HEK293 (cell line): ENCODE results near the gene CHRM5.

ENCODE experiments used
- BCL11A ChIP-seq: fragments of 450-650 bp; formaldehyde crosslinking; IDR thresholded peaks from 2 replicates; pipeline ENCODE4 v1.5.1; 2016; ENCODE audit warnings: low read depth, missing biosample characterization, missing genetic modification characterization
- GFI1B ChIP-seq: fragments of 450-650 bp; formaldehyde crosslinking; IDR thresholded peaks from 2 replicates; pipeline ENCODE4 v1.5.1; 2016; ENCODE audit warnings: missing biosample characterization, missing genetic modification characterization
- GLI2 ChIP-seq: fragments of 450-650 bp; formaldehyde crosslinking; IDR thresholded peaks from 2 replicates; pipeline ENCODE4; 2017; ENCODE audit warnings: missing biosample characterization, missing genetic modification characterization, low read depth, borderline replicate concordance
- SCRT2 ChIP-seq: fragments of 450-650 bp; formaldehyde crosslinking; IDR thresholded peaks from 2 replicates; pipeline ENCODE4 v1.5.1; 2016; ENCODE audit warnings: missing biosample characterization, missing genetic modification characterization
- WT1 ChIP-seq: fragments of 450-650 bp; formaldehyde crosslinking; IDR thresholded peaks from 2 replicates; pipeline ENCODE4 v1.5.1; 2016; ENCODE audit warnings: missing biosample characterization, missing genetic modification characterization
- ZBTB17 ChIP-seq: fragments of 450-650 bp; formaldehyde crosslinking; IDR thresholded peaks from 2 replicates; pipeline ENCODE4 v1.5.1; 2016; ENCODE audit warnings: missing biosample characterization, missing genetic modification characterization
- ZFP37 ChIP-seq: fragments of 450-650 bp; formaldehyde crosslinking; IDR thresholded peaks from 2 replicates; pipeline ENCODE4 v1.5.1; 2016; ENCODE audit warnings: missing biosample characterization, missing genetic modification characterization
- ZNF112 ChIP-seq: fragments of 450-650 bp; formaldehyde crosslinking; IDR thresholded peaks from 2 replicates; pipeline ENCODE4 v1.5.0; 2017; ENCODE audit warnings: missing biosample characterization, missing genetic modification characterization
- ZNF155 ChIP-seq: fragments of 450-650 bp; formaldehyde crosslinking; IDR thresholded peaks from 2 replicates; pipeline ENCODE4 v1.5.1; 2016; ENCODE audit warnings: missing biosample characterization, missing genetic modification characterization
- ZNF16 ChIP-seq: fragments of 450-650 bp; formaldehyde crosslinking; IDR thresholded peaks from 2 replicates; pipeline ENCODE4 v1.5.1; 2016; ENCODE audit warnings: low read depth, missing biosample characterization, missing genetic modification characterization
- ZNF221 ChIP-seq: fragments of 450-650 bp; formaldehyde crosslinking; IDR thresholded peaks from 2 replicates; pipeline ENCODE4 v1.5.1; 2017; ENCODE audit warnings: missing biosample characterization, missing genetic modification characterization, borderline replicate concordance
- ZNF394 ChIP-seq: fragments of 450-650 bp; formaldehyde crosslinking; IDR thresholded peaks from 2 replicates; pipeline ENCODE4 v1.5.1; 2016; ENCODE audit warnings: missing biosample characterization, missing genetic modification characterization, mild to moderate bottlenecking, moderate library complexity, borderline replicate concordance
- ZNF530 ChIP-seq: fragments of 450-650 bp; formaldehyde crosslinking; IDR thresholded peaks from 2 replicates; pipeline ENCODE4 v1.5.1; 2016; ENCODE audit warnings: low read depth, missing biosample characterization, missing genetic modification characterization
- ZNF544 ChIP-seq: fragments of 450-650 bp; formaldehyde crosslinking; IDR thresholded peaks from 2 replicates; pipeline ENCODE4 v1.5.0; 2017; ENCODE audit warnings: missing biosample characterization, missing genetic modification characterization
- ZNF629 ChIP-seq: fragments of 450-650 bp; formaldehyde crosslinking; IDR thresholded peaks from 2 replicates; pipeline ENCODE4 v1.5.1; 2017; ENCODE audit warnings: missing biosample characterization, missing genetic modification characterization
- ZNF701 ChIP-seq: fragments of 450-650 bp; formaldehyde crosslinking; IDR thresholded peaks from 2 replicates; pipeline ENCODE4 v1.5.1; 2016; ENCODE audit warnings: missing biosample characterization, missing genetic modification characterization
- ZNF76 ChIP-seq: fragments of 450-650 bp; formaldehyde crosslinking; IDR thresholded peaks from 2 replicates; pipeline ENCODE4; 2016; ENCODE audit warnings: low read depth, missing biosample characterization, missing genetic modification characterization, borderline replicate concordance
- ZNF792 ChIP-seq: fragments of 450-650 bp; formaldehyde crosslinking; IDR thresholded peaks from 2 replicates; pipeline ENCODE4 v1.5.1; 2016; ENCODE audit warnings: missing biosample characterization, missing genetic modification characterization
- ZNF830 ChIP-seq: fragments of 450-650 bp; IDR thresholded peaks from 2 replicates; pipeline ENCODE4 v1.5.0; 2018; ENCODE audit warnings: missing biosample characterization, missing genetic modification characterization, low read depth, mild to moderate bottlenecking, moderate library complexity
- TF ChIP-seq, protein P1 (sequence below): fragments of 450-650 bp; formaldehyde crosslinking; IDR thresholded peaks from 2 replicates; pipeline ENCODE4 v1.5.1; 2017; ENCODE audit warnings: missing biosample characterization, missing genetic modification characterization
- TF ChIP-seq, protein P2 (sequence below): fragments of 450-650 bp; formaldehyde crosslinking; IDR thresholded peaks from 2 replicates; pipeline ENCODE4 v1.5.1; 2016; ENCODE audit warnings: missing biosample characterization, missing genetic modification characterization
- TF ChIP-seq, protein P3 (sequence below): fragments of 450-650 bp; formaldehyde crosslinking; IDR thresholded peaks from 2 replicates; pipeline ENCODE4 v1.5.1; 2016; ENCODE audit warnings: missing biosample characterization, missing genetic modification characterization
- TF ChIP-seq, protein P4 (sequence below): fragments of 450-650 bp; formaldehyde crosslinking; conservative IDR thresholded peaks from 2 replicates; pipeline ENCODE4 v1.5.1; 2016; ENCODE audit warnings: low read depth, missing biosample characterization, missing genetic modification characterization
- TF ChIP-seq, protein P5 (sequence below): fragments of 450-650 bp; formaldehyde crosslinking; IDR thresholded peaks from 2 replicates; pipeline ENCODE4 v1.5.1; 2016; ENCODE audit warnings: missing biosample characterization, missing genetic modification characterization
- TF ChIP-seq, protein P6 (sequence below): fragments of 450-650 bp; formaldehyde crosslinking; IDR thresholded peaks from 2 replicates; pipeline ENCODE4 v1.5.1; 2016; ENCODE audit warnings: missing biosample characterization, missing genetic modification characterization

The CHRM5 gene

DNA sequence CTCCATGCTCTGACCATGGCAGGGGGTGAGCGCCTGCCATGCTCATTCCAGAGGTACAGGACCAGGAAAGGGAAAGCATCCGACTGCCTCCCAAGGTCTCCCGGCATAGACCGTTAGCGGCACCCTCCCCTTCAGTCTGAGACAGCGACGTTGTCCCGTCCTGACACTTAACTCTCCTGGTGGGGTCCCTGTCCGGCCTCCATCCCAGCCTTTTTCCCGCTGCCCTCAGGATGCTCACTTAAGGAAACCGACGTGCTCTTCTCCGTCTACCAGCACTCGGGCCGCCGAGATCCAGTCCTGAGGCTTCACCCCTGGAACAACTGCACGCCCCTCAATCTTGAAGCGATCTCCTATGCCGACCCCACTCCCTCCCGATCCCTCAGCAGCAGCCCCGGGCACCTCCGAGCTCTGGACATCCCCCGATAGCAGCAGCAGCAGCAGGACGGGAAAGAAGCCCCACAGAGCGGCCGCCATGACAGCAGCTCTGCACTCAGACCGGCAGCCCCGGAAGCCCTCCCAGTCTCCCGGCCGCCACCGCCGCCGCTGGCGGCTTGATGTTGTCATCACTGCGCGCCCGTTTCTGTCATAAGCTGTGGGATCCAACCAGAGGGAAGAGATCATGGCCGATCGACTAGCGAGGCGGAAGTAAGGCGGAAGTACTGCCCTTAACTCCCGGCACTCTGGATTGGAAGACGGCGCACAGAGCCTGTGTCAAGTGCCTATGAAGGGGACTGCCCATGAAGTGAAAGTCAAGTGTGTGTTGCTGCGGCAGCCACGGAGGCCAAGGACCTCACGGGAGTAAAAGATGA lies 133.3 kb downstream of the CHRM5 start, which contains the start of the genes EMC7 and PGBD4 (continued):
- TF ChIP-seq, protein P1, sequence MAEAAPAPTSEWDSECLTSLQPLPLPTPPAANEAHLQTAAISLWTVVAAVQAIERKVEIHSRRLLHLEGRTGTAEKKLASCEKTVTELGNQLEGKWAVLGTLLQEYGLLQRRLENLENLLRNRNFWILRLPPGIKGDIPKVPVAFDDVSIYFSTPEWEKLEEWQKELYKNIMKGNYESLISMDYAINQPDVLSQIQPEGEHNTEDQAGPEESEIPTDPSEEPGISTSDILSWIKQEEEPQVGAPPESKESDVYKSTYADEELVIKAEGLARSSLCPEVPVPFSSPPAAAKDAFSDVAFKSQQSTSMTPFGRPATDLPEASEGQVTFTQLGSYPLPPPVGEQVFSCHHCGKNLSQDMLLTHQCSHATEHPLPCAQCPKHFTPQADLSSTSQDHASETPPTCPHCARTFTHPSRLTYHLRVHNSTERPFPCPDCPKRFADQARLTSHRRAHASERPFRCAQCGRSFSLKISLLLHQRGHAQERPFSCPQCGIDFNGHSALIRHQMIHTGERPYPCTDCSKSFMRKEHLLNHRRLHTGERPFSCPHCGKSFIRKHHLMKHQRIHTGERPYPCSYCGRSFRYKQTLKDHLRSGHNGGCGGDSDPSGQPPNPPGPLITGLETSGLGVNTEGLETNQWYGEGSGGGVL: no peak
- TF ChIP-seq ZNF530 (tag by site-specific recombination): no peak
- no peak; the same call in 1 of the 2 replicates for TF ChIP-seq ZNF394 (tag by site-specific recombination)
- no peak for TF ChIP-seq ZNF155 (tag by site-specific recombination)
- TF ChIP-seq, protein P2, sequence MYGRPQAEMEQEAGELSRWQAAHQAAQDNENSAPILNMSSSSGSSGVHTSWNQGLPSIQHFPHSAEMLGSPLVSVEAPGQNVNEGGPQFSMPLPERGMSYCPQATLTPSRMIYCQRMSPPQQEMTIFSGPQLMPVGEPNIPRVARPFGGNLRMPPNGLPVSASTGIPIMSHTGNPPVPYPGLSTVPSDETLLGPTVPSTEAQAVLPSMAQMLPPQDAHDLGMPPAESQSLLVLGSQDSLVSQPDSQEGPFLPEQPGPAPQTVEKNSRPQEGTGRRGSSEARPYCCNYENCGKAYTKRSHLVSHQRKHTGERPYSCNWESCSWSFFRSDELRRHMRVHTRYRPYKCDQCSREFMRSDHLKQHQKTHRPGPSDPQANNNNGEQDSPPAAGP (tag by site-specific recombination): peak; percentile 48; the same call in 1 of the 2 replicates
- no peak for TF ChIP-seq ZNF16 (tag by site-specific recombination)
- peak; percentile 96 for TF ChIP-seq ZBTB17 (tag by site-specific recombination)
- TF ChIP-seq ZNF629 (tag by site-specific recombination): peak; percentile 95
- no peak for TF ChIP-seq GFI1B
- TF ChIP-seq ZFP37 (tag by site-specific recombination): 0 out of 2 replicates have a peak, but pooled peaks have one; percentile 47
- TF ChIP-seq, protein P3, sequence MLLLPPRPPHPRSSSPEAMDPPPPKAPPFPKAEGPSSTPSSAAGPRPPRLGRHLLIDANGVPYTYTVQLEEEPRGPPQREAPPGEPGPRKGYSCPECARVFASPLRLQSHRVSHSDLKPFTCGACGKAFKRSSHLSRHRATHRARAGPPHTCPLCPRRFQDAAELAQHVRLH (tag by site-specific recombination): 0 out of 2 replicates have a peak, but pooled peaks have one; percentile 14
- TF ChIP-seq SCRT2: no peak
- TF ChIP-seq, protein P4, sequence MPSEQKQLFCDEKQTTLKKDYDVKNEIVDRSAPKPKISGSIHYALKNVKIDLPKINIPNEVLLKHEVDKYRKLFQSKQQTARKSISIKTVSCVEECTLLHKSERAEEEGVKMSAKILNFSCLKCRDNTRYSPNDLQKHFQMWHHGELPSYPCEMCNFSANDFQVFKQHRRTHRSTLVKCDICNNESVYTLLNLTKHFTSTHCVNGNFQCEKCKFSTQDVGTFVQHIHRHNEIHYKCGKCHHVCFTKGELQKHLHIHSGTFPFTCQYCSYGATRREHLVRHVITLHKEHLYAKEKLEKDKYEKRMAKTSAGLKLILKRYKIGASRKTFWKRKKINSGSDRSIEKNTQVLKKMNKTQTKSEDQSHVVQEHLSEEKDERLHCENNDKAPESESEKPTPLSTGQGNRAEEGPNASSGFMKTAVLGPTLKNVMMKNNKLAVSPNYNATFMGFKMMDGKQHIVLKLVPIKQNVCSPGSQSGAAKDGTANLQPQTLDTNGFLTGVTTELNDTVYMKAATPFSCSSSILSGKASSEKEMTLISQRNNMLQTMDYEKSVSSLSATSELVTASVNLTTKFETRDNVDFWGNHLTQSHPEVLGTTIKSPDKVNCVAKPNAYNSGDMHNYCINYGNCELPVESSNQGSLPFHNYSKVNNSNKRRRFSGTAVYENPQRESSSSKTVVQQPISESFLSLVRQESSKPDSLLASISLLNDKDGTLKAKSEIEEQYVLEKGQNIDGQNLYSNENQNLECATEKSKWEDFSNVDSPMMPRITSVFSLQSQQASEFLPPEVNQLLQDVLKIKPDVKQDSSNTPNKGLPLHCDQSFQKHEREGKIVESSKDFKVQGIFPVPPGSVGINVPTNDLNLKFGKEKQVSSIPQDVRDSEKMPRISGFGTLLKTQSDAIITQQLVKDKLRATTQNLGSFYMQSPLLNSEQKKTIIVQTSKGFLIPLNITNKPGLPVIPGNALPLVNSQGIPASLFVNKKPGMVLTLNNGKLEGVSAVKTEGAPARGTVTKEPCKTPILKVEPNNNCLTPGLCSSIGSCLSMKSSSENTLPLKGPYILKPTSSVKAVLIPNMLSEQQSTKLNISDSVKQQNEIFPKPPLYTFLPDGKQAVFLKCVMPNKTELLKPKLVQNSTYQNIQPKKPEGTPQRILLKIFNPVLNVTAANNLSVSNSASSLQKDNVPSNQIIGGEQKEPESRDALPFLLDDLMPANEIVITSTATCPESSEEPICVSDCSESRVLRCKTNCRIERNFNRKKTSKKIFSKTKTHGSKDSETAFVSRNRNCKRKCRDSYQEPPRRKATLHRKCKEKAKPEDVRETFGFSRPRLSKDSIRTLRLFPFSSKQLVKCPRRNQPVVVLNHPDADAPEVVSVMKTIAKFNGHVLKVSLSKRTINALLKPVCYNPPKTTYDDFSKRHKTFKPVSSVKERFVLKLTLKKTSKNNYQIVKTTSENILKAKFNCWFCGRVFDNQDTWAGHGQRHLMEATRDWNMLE (tag by site-specific recombination): peak; percentile 71; the same call in 1 of the 2 replicates
- TF ChIP-seq ZNF112: no peak
- no peak for TF ChIP-seq ZNF701 (tag by site-specific recombination)
- no peak for TF ChIP-seq BCL11A (tag by site-specific recombination)
- peak; percentile 94 for TF ChIP-seq ZNF76 (tag by site-specific recombination)
- TF ChIP-seq, protein P5, sequence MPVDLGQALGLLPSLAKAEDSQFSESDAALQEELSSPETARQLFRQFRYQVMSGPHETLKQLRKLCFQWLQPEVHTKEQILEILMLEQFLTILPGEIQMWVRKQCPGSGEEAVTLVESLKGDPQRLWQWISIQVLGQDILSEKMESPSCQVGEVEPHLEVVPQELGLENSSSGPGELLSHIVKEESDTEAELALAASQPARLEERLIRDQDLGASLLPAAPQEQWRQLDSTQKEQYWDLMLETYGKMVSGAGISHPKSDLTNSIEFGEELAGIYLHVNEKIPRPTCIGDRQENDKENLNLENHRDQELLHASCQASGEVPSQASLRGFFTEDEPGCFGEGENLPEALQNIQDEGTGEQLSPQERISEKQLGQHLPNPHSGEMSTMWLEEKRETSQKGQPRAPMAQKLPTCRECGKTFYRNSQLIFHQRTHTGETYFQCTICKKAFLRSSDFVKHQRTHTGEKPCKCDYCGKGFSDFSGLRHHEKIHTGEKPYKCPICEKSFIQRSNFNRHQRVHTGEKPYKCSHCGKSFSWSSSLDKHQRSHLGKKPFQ: no peak
- TF ChIP-seq, protein P6, sequence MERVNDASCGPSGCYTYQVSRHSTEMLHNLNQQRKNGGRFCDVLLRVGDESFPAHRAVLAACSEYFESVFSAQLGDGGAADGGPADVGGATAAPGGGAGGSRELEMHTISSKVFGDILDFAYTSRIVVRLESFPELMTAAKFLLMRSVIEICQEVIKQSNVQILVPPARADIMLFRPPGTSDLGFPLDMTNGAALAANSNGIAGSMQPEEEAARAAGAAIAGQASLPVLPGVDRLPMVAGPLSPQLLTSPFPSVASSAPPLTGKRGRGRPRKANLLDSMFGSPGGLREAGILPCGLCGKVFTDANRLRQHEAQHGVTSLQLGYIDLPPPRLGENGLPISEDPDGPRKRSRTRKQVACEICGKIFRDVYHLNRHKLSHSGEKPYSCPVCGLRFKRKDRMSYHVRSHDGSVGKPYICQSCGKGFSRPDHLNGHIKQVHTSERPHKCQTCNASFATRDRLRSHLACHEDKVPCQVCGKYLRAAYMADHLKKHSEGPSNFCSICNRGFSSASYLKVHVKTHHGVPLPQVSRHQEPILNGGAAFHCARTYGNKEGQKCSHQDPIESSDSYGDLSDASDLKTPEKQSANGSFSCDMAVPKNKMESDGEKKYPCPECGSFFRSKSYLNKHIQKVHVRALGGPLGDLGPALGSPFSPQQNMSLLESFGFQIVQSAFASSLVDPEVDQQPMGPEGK: 0 out of 2 replicates have a peak, but pooled peaks have one; percentile 30
- TF ChIP-seq ZNF830 (tag by site-specific recombination): no peak
- TF ChIP-seq WT1 (tag by site-specific recombination): 0 out of 2 replicates have a peak, but pooled peaks have one; percentile 7
- no peak for TF ChIP-seq ZNF792 (tag by site-specific recombination)
- no peak for TF ChIP-seq ZNF221 (tag by site-specific recombination)
- TF ChIP-seq ZNF544 (tag by site-specific recombination): no peak
- TF ChIP-seq GLI2 (tag by site-specific recombination): no peak
